ENCODE results near the gene LEUTX.

The LEUTX gene

DNA sequence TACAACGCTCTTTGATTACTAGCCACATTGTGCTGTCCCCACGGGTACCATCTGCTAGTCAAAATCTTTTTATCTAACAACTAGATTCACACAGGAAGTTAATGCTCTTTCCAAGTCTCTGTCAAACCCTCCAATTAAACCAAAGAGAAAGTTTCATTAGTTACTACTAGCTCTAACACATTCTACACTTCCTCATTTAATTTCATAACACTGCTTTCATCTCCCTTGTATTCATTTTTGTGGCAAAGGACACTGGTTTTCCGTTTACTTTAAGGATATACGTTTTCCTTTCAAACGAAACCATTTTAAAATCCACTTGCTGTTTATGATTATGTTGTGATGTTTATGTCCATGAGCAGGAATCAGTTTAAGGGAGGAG lies 50.0 kb downstream of the LEUTX start:
- Histone ChIP-seq H3F3A (ENCODE audit: insufficient read depth, low read length) (no peaks in the 10 kb centered on the region), H3K27me3 (ENCODE audit: insufficient read depth, low read length) (no peaks in the 10 kb centered on the region), H3K9me3 (ENCODE audit: low read length) (no peaks in the 10 kb centered on the region), H3K4me2 (ENCODE audit: low read length) (no peak overlapping the region), H3K27ac (ENCODE audit: low read depth, low read length, poor library complexity, severe bottlenecking) (peak overlapping the region; percentile 26), H4K20me1 (ENCODE audit: insufficient read depth, low read length) (no peaks in the 10 kb centered on the region), H3K4me1 (ENCODE audit: insufficient read depth, low read length, severe bottlenecking) (peaks cover 11% of the 10 kb centered on the region), H3K9ac (ENCODE audit: low read length) (no peak overlapping the region), H3K79me2 (ENCODE audit: insufficient read depth, low read length) (no peaks in the 10 kb centered on the region), H3K9me2 (ENCODE audit: low read depth, low read length) (no peaks in the 10 kb centered on the region), H2AFZ (ENCODE audit: low read length) (no peak overlapping the region), H3K36me3 (ENCODE audit: insufficient read depth, low read length) (peaks cover 67% of the 10 kb centered on the region), H3K4me3 (ENCODE audit: low read depth, low read length, poor library complexity, severe bottlenecking) (no peak overlapping the region)
- TF ChIP-seq EZH2 (IDR thresholded peaks at IDR 0.05; ENCODE audit: borderline replicate concordance, low read length), result no peak
- TF ChIP-seq, protein P1, sequence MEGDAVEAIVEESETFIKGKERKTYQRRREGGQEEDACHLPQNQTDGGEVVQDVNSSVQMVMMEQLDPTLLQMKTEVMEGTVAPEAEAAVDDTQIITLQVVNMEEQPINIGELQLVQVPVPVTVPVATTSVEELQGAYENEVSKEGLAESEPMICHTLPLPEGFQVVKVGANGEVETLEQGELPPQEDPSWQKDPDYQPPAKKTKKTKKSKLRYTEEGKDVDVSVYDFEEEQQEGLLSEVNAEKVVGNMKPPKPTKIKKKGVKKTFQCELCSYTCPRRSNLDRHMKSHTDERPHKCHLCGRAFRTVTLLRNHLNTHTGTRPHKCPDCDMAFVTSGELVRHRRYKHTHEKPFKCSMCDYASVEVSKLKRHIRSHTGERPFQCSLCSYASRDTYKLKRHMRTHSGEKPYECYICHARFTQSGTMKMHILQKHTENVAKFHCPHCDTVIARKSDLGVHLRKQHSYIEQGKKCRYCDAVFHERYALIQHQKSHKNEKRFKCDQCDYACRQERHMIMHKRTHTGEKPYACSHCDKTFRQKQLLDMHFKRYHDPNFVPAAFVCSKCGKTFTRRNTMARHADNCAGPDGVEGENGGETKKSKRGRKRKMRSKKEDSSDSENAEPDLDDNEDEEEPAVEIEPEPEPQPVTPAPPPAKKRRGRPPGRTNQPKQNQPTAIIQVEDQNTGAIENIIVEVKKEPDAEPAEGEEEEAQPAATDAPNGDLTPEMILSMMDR (IDR thresholded peaks at IDR 0.05; ENCODE audit: low read length), result no peak

DNA sequence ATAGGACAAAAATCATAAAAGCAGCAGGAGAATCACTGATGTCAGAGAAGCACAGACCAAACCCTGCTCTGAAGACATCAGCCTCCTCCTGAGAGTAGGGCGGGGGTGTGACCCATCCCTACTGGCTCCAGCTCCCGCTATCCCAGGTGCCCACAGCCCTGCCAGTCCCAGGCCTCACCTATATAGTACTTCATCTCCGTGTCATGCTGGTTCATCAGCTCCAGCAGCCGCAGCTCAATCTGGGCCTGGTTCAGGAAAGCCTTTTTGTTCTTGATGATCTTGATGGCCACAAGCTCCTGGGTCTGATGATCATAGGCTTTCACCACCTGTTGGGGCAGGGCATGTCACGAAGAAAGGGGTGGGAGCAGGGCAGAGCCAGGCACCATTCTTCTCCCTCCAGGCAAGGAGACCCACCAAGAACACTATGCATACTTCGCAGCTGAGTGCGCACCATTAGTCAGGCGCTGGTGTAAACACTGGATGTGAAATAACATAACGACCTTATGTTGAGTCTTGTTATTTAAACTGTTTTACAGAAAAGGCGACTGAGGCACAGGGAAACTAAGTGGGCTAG lies 51.1 kb downstream of the LEUTX start:
- no peaks in the 10 kb centered on the region for H4K20me1 ChIP-seq (ENCODE audit: insufficient read depth, low read length)
- TF ChIP-seq, protein P1 (IDR thresholded peaks at IDR 0.05; ENCODE audit: low read length), result no peak
- TF ChIP-seq EZH2 (IDR thresholded peaks at IDR 0.05; ENCODE audit: borderline replicate concordance, low read length), result no peak
- H3K4me1 ChIP-seq (ENCODE audit: insufficient read depth, low read length, severe bottlenecking), result peaks cover 13% of the 10 kb centered on the region
- H3K9ac ChIP-seq (ENCODE audit: low read length), result no peak overlapping the region
- H2AFZ ChIP-seq (ENCODE audit: low read length), result no peak overlapping the region
- no peak overlapping the region for H3K27ac ChIP-seq (ENCODE audit: low read depth, low read length, poor library complexity, severe bottlenecking)
- no peaks in the 10 kb centered on the region for H3K9me3 ChIP-seq (ENCODE audit: low read length)
- no peak overlapping the region for H3K4me2 ChIP-seq (ENCODE audit: low read length)
- no peaks in the 10 kb centered on the region for H3K79me2 ChIP-seq (ENCODE audit: insufficient read depth, low read length)
- no peaks in the 10 kb centered on the region for H3K9me2 ChIP-seq (ENCODE audit: low read depth, low read length)
- H3K27me3 ChIP-seq (ENCODE audit: insufficient read depth, low read length), result no peaks in the 10 kb centered on the region
- H3K36me3 ChIP-seq (ENCODE audit: insufficient read depth, low read length), result peaks cover 73% of the 10 kb centered on the region
- no peak overlapping the region for H3K4me3 ChIP-seq (ENCODE audit: low read depth, low read length, poor library complexity, severe bottlenecking)
- no peaks in the 10 kb centered on the region for H3F3A ChIP-seq (ENCODE audit: insufficient read depth, low read length)

DNA sequence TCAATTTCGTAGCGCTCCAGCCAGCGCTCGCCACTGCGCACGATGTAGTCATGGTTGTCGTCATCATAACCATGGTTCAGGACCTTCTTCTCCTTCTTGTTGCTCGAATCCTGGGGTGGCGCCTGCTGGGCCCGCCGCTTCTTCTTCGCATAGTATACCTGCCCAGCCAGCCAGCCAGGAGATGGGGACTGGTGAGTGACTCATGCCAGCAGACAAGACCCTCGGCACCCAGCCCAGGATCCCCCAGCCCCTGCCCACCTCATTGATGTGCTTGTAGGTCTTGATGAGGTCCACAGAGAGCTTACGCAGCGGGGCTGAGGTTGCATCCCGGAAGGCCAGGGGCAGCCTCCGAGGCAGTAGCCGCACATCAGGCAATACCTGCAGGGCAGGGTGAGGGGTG lies 51.8 kb downstream of the LEUTX start:
- H3K9me2 ChIP-seq (ENCODE audit: low read depth, low read length), result no peaks in the 10 kb centered on the region
- H3K9me3 ChIP-seq (ENCODE audit: low read length), result no peaks in the 10 kb centered on the region
- H3K4me2 ChIP-seq (ENCODE audit: low read length), result no peak overlapping the region
- peaks cover 13% of the 10 kb centered on the region for H3K4me1 ChIP-seq (ENCODE audit: insufficient read depth, low read length, severe bottlenecking)
- no peak overlapping the region for H3K27ac ChIP-seq (ENCODE audit: low read depth, low read length, poor library complexity, severe bottlenecking)
- H3K9ac ChIP-seq (ENCODE audit: low read length), result no peak overlapping the region
- H2AFZ ChIP-seq (ENCODE audit: low read length), result no peak overlapping the region
- no peak overlapping the region for H3K4me3 ChIP-seq (ENCODE audit: low read depth, low read length, poor library complexity, severe bottlenecking)
- TF ChIP-seq EZH2 (IDR thresholded peaks at IDR 0.05; ENCODE audit: borderline replicate concordance, low read length), result no peak
- TF ChIP-seq, protein P1 (IDR thresholded peaks at IDR 0.05; ENCODE audit: low read length), result no peak
- no peaks in the 10 kb centered on the region for H3F3A ChIP-seq (ENCODE audit: insufficient read depth, low read length)
- no peaks in the 10 kb centered on the region for H3K79me2 ChIP-seq (ENCODE audit: insufficient read depth, low read length)
- H4K20me1 ChIP-seq (ENCODE audit: insufficient read depth, low read length), result no peaks in the 10 kb centered on the region
- no peaks in the 10 kb centered on the region for H3K27me3 ChIP-seq (ENCODE audit: insufficient read depth, low read length)
- peaks cover 73% of the 10 kb centered on the region for H3K36me3 ChIP-seq (ENCODE audit: insufficient read depth, low read length)
